HepG2 (cell line): Measurements from ENCODE around the gene INTS14. TPM values are rescaled to one million over a fixed set of nuclear protein-coding genes. Genes with fewer than 3 reads are reported as not detected.
A peak's percentile ranks its signal among the peaks of the same experiment; 100 is the strongest.

Experiments
- ATF1 ChIP-seq: IDR thresholded peaks from 2 replicates; pipeline ENCODE4 v1.6.1; 2016; ENCODE audit warnings: mild to moderate bottlenecking, control low read depth
- ATF7 ChIP-seq, 2 experiments: fragments of 450-650 bp in 1 of 2; sonication (generic) in 1 of 2; formaldehyde crosslinking in 1 of 2; IDR thresholded peaks; 2 replicates each; pipeline versions ENCODE4 v1.4.0 to v1.6.1; 2016 to 2020; ENCODE audit warnings: antibody characterized with exemption in 1 of 2, mild to moderate bottlenecking in 1 of 2, missing genetic modification reagents in 1 of 2
- CBFB ChIP-seq: sonication (generic); formaldehyde crosslinking; IDR thresholded peaks from 2 replicates; pipeline ENCODE4 v1.4.0; 2020; ENCODE audit warnings: missing genetic modification reagents
- EED ChIP-seq: sonication (generic); formaldehyde crosslinking; IDR thresholded peaks from 2 replicates; pipeline ENCODE4 v1.5.0; 2020; ENCODE audit warnings: mild to moderate bottlenecking, missing genetic modification reagents
- EHMT2 ChIP-seq: fragments of 200-600 bp; sonication (generic); IDR thresholded peaks from 2 replicates; pipeline ENCODE4 v1.7.0; 2017; ENCODE audit warnings: antibody characterized with exemption, low read depth, low read length, borderline replicate concordance
- GATAD1 ChIP-seq: IDR thresholded peaks from 2 replicates; pipeline ENCODE4 v1.6.1; 2016; ENCODE audit warnings: missing genetic modification reagents, missing compliant biosample characterization
- HMGA1 ChIP-seq: sonication (generic); formaldehyde crosslinking; conservative IDR thresholded peaks from 2 replicates; pipeline ENCODE4 v1.4.0; 2020; ENCODE audit warnings: missing genetic modification reagents
- MAFK ChIP-seq, 2 experiments: IDR thresholded peaks in 1 of 2; conservative IDR thresholded peaks in 1 of 2; 2 replicates each; pipeline ENCODE4 v1.6.1; 2011; ENCODE audit warnings: improper control_type of control experiment in 2 of 2, low read length in 2 of 2
- MEIS2 ChIP-seq: sonication (generic); formaldehyde crosslinking; IDR thresholded peaks from 2 replicates; pipeline ENCODE4 v1.9.0; 2021; ENCODE audit warnings: mild to moderate bottlenecking, missing genetic modification reagents
- MLX ChIP-seq: IDR thresholded peaks from 2 replicates; pipeline ENCODE4 v1.6.1; 2016
- NFYC ChIP-seq: IDR thresholded peaks from 2 replicates; pipeline ENCODE4 v1.6.1; 2016; ENCODE audit warnings: missing genetic modification reagents, missing compliant biosample characterization
- PCBP1 ChIP-seq: fragments of 200-400 bp; formaldehyde crosslinking; IDR thresholded peaks from 2 replicates; pipeline ENCODE4 v1.6.1; 2017; ENCODE audit warnings: mild to moderate bottlenecking, low read depth, low read length, borderline replicate concordance
- PTBP1 ChIP-seq: fragments of 200-400 bp; formaldehyde crosslinking; IDR thresholded peaks from 2 replicates; pipeline ENCODE4 v1.6.1; 2018; ENCODE audit warnings: low read length, low read depth; ENCODE audit not compliant: poor library complexity, severe bottlenecking
- SMARCC2 ChIP-seq: fragments of 450-650 bp; IDR thresholded peaks from 2 replicates; pipeline ENCODE4 v1.6.1; 2017; ENCODE audit warnings: antibody characterized with exemption, mild to moderate bottlenecking
- SP2 ChIP-seq: sonication (generic); formaldehyde crosslinking; IDR thresholded peaks from 2 replicates; pipeline ENCODE4 v1.5.1; 2020; ENCODE audit warnings: mild to moderate bottlenecking, missing genetic modification reagents
- TARDBP ChIP-seq: sonication (generic); formaldehyde crosslinking; IDR thresholded peaks from 2 replicates; pipeline ENCODE4 v1.8.0; 2022; ENCODE audit warnings: mild to moderate bottlenecking, missing genetic modification reagents
- U2AF2 ChIP-seq: fragments of 200-400 bp; formaldehyde crosslinking; IDR thresholded peaks from 2 replicates; pipeline ENCODE4 v1.6.1; 2017; ENCODE audit warnings: low read depth, mild to moderate bottlenecking, low read length
- UBTF ChIP-seq: sonication (generic); formaldehyde crosslinking; IDR thresholded peaks from 2 replicates; pipeline ENCODE4 v1.4.0; 2020; ENCODE audit warnings: mild to moderate bottlenecking, missing genetic modification reagents
- ZNF205 ChIP-seq: IDR thresholded peaks from 2 replicates; pipeline ENCODE4 v1.6.1; 2018; ENCODE audit warnings: missing biosample characterization, missing genetic modification reagents
- ZNF263 ChIP-seq: sonication (generic); formaldehyde crosslinking; IDR thresholded peaks from 2 replicates; pipeline ENCODE4 v1.4.0; 2020; ENCODE audit warnings: missing genetic modification reagents
- ZNF460 ChIP-seq: sonication (generic); formaldehyde crosslinking; IDR thresholded peaks from 2 replicates; pipeline ENCODE4 v1.5.1; 2020; ENCODE audit warnings: missing genetic modification reagents, mild to moderate bottlenecking, borderline replicate concordance
- ZNF570 ChIP-seq: sonication (generic); formaldehyde crosslinking; IDR thresholded peaks from 2 replicates; pipeline ENCODE4 v1.4.0; 2020; ENCODE audit warnings: mild to moderate bottlenecking, missing genetic modification reagents, borderline replicate concordance
- ZNF616 ChIP-seq: sonication (generic); formaldehyde crosslinking; IDR thresholded peaks from 2 replicates; pipeline ENCODE4 v1.5.0; 2020; ENCODE audit warnings: low read depth, mild to moderate bottlenecking, missing genetic modification reagents
- ZNF652 ChIP-seq: IDR thresholded peaks from 2 replicates; pipeline ENCODE4 v1.6.1; 2016; ENCODE audit warnings: low read depth, borderline replicate concordance
- ZNF674 ChIP-seq: sonication (generic); formaldehyde crosslinking; IDR thresholded peaks from 2 replicates; pipeline ENCODE4 v1.5.0; 2020; ENCODE audit warnings: low read depth, mild to moderate bottlenecking, missing genetic modification reagents
- polyA plus RNA-seq, 8 experiments: library from polyadenylated mRNA; depleted of rRNA in 3 of 8; stranded (reverse) in 7 of 8; unstranded in 1 of 8; fragments of >200 nt; fragmentation: Illumina TruSeq in 4 of 8; extraction: Trizol in 4 of 8; gene quantifications; 2 replicates each; pipeline versions ENCODE4 v1.2.1 to v1.2.3, GENCODE V29; 2011 to 2016; ENCODE audit warnings: low read depth in 4 of 8, missing spikeins in 1 of 8, mixed read lengths in 1 of 8; ENCODE audit not compliant: insufficient read depth in 1 of 8
- total RNA-seq, 5 experiments: library from RNA; depleted of rRNA; stranded (reverse); fragments of >200 nt; fragmentation: Illumina TruSeq; extraction: Trizol; gene quantifications; 2 replicates each; pipeline ENCODE4 v1.2.3, GENCODE V29; 2016; ENCODE audit warnings: low read depth in 1 of 5

The INTS14 gene
- total and polyA plus RNA-seq, 2 of the 13 experiments (the other 11 are each of a cell fraction or from before 2014, with no cell fraction given): 41.4 to 52.0 TPM

GRCh38 chr15:65610871-65611718, at the start of gene INTS14 (continued):
- TF ChIP-seq ZNF616 (CRISPR knock-in tag) (0 out of 2 replicates have a peak, but pooled peaks have one; percentile 53), MAFK (conservative IDR thresholded peaks at IDR 0.05 in 1 of 2, IDR thresholded peaks at IDR 0.05 in 1 of 2; ENCODE audit: low read length in 2 of 2) (no peak), U2AF2 (peak; percentile 38; the same call in 1 of the 2 replicates), EED (no peak), NFYC (CRISPR knock-in tag) (peak; percentile 74), TARDBP (CRISPR knock-in tag) (peak; percentile 94), UBTF (CRISPR knock-in tag) (peak; percentile 99), SMARCC2 (no peak), ZNF674 (CRISPR knock-in tag) (no peak), ZNF460 (peak; percentile 54; the same call in 1 of the 2 replicates), PCBP1 (peak; percentile 88), EHMT2 (no peak), ATF7 (IDR thresholded peaks at IDR 0.05) (no peak), ATF7 (CRISPR knock-in tag; IDR thresholded peaks at IDR 0.05) (no peak), ATF1 (CRISPR knock-in tag) (no peak), ZNF263 (CRISPR knock-in tag) (peak; percentile 57; the same call in 1 of the 2 replicates), GATAD1 (CRISPR knock-in tag) (peak; percentile 98), HMGA1 (no peak), MLX (CRISPR knock-in tag) (peak; percentile 33; the same call in 1 of the 2 replicates), SP2 (CRISPR knock-in tag) (no peak), CBFB (CRISPR knock-in tag) (no peak; the same call in none of the 2 replicates), PTBP1 (peak; percentile 91), ZNF652 (CRISPR knock-in tag) (0 out of 2 replicates have a peak, but pooled peaks have one; percentile 42), ZNF205 (CRISPR knock-in tag) (peak; percentile 88), MEIS2 (CRISPR knock-in tag) (peak; percentile 59; the same call in 1 of the 2 replicates), ZNF570 (CRISPR knock-in tag) (peak; percentile 53; the same call in 1 of the 2 replicates)
